ENCODE data around the gene YAE1. TPM values are rescaled to one million over a fixed set of nuclear protein-coding genes. Genes with fewer than 3 reads are reported as not detected.
A peak's percentile ranks its signal among the peaks of the same experiment; 100 is the strongest.
"Not testable (repeated sequence)": the region's sequence is repeated elsewhere in the genome, so short reads cannot be mapped to it uniquely, and the experiment has no call there.

The YAE1 gene, protein sequence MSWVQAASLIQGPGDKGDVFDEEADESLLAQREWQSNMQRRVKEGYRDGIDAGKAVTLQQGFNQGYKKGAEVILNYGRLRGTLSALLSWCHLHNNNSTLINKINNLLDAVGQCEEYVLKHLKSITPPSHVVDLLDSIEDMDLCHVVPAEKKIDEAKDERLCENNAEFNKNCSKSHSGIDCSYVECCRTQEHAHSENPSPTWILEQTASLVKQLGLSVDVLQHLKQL
- 10 to 100 TPM; 16.0 to 18.0 TPM for total RNA-seq
- long read RNA-seq, donor 1, partial matches to known transcripts: 0 of 3 reads
- long read RNA-seq, donor 1, other reads (novel, unspliced or antisense): 2 of 3 reads
- long read RNA-seq, donor 2, transcript YAE1-201 (3 exons, 899 nt): major isoform, 13 of 16 reads
- long read RNA-seq, donor 2, partial matches to known transcripts: 0 of 16 reads
- long read RNA-seq, donor 2, other reads (novel, unspliced or antisense): 1 of 16 reads

DNA sequence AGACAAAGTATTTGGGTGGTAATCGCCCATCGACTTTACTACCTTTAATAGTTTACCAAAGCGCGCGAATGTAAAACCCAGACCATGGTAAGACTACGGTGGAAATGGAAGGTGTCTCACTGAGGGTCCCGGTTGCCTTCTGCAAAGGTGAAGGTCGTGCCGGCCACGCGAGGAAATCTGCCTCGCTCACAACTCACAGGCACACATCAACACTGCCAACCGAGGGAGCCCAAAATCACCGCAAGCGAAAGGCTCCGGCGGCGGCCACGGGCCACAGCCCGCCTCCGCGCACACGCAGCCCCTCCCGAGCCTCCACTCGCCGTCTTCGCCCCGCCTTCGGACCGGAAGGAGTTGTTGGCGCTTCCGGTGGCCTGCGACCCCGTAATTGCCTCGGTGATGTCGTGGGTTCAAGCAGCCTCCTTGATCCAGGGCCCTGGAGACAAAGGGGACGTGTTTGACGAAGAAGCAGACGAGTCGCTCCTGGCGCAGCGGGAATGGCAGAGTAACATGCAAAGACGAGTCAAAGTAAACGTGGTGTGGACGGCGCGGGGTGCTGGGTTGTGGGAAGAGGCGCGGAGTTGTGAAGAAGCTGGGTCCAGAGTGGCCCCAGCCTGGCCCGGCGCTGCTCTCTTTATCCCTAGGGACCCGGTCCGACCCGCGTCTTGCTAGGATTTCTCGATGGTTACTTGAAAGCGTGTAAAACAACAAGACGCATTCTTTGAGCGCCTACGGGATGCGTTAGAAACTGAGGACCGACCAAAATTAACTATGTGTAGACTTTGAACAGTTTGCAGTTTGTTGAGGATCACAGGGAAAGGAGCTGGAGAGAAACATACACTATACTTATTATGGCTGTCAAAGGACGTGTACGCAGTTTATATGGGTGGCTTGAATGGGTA, at the start of gene YAE1:
Gene YAE1, plus strand, starts transcription at position 382 of the 899 bp plus-strand sequence. Its CDS starts 15 bp downstream, at position 397.
- peak; percentile 95 for DNase-seq (ENCODE audit: low spot score)
- intact Hi-C loops (cut with DNase I): no loop called here

DNA sequence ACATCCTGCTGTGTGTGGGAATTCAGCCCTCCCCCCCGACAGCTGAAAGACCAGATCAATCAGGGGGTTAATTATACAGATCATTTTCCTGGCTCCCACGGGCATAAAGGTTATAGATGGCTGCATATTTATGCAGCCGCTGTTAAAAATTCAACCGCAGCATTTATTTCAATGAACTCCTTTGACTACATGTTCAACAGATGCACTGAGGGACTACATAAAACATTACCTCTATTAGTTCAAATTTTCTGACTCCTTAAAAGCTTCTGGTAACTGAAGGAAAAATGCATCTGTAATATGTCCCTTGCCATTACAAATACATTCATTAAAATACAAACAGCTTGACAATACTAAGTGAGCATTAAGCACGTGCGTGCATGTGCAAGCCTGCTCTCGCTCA, 49.7 kb upstream of the YAE1 start:
- intact Hi-C loops (cut with DNase I): no loop called here
- DNase-seq (ENCODE audit: low spot score): no peak

DNA sequence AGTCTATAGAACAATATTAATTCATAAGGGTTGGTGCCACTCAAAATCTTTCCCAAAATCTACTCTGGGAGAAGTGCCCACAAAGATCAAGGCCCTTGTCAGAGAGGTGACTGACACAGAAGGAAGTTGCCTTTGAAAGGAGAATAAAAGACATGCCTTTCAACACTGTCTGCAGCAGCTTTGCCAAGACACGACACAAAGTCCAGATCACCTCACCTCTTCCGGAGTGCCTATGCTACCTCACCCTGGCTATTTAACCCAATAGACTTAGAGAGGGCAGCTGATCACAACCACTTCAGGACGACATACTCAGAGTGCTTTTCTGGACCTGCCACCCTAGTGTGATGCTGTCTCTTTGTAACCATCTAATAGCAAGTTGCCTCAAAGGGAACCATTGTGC, 49.0 kb upstream of the YAE1 start:
- DNase-seq (ENCODE audit: low spot score): no peak
- intact Hi-C loops (cut with DNase I): no loop called here

DNA sequence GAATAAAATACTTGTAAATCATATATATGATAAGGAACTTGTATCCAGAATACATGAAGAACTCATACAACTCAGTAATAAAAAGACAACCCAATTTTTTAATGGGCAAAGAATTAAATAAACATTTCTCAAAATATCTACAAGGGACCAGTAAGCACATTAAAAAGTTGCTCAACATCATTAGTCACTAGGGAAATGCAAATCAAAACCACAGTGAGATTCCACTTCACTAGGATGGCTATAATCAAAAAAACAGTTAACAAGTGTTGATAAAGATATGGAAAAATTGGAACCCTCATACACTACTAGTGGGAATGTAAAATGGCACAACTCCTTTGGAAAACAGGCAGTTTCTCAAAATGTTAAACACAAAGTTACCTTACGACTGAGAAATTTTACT, 40.3 kb upstream of the YAE1 start:
- intact Hi-C loops (cut with DNase I): no loop called here
- no peak for DNase-seq (ENCODE audit: low spot score)

DNA sequence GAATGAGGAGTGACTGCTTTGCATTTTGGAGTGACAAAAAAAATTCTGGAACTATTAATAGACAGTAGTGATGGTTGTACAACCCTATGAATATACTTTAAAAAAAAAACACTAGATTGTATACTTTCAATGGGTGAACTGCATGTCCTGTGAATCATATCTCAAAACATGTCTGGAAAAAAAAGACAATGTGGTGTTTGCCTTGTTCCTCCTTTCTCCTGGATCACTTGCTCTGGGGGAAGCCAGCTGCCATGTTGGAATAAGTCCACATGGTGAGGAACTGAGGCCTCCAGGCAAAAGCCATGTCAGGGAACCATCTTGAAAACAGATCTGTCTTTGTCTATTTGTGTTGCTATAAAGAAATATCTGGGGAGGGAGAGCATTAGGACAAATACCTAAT, 39.5 kb upstream of the YAE1 start:
- no peak for DNase-seq (ENCODE audit: low spot score)

DNA sequence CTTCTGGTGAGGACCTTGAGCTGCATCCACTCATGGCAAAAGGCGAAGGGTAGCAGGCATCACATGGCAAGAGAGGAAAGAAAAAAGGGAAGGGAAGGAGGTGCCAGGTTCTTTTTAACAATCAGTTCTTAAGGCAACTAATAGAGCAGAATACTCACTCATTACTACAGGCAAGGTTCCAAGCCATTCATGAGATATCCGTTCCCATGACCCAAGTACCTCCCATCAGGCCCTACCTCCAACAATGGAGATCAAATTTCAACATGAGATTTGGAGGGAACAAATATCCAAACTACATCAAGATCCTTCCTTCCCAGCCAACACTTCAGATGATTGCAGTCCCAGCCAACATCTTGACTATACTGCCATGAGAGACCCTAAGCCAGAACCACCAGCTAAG, 38.9 kb upstream of the YAE1 start:
- no peak for DNase-seq (ENCODE audit: low spot score)
- intact Hi-C loops (cut with DNase I): no loop called here

More for the DNA sequence above, 39.5 kb upstream of the YAE1 start:
- intact Hi-C loops (cut with DNase I): no loop called here

DNA sequence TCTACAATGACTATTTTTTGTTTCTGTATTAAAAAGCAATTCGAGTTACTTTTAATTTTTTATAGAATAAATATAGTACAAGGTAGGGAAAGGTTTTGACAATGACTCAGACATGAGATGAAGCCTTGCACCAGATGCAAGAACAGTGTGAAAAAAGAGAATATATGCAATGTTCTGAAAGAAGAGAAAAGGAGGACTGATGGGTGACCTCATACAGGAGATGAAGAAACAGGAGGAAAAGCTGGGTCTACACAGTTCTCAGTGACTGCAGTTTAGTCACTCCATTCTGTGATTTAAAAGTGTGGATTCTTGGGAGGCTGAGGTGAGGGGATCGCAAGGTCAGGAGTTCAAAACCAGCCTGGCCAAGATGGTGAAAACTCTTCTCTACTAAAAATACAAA, 38.3 kb upstream of the YAE1 start:
- no peak for DNase-seq (ENCODE audit: low spot score)
- intact Hi-C loops (cut with DNase I): no loop called here

DNA sequence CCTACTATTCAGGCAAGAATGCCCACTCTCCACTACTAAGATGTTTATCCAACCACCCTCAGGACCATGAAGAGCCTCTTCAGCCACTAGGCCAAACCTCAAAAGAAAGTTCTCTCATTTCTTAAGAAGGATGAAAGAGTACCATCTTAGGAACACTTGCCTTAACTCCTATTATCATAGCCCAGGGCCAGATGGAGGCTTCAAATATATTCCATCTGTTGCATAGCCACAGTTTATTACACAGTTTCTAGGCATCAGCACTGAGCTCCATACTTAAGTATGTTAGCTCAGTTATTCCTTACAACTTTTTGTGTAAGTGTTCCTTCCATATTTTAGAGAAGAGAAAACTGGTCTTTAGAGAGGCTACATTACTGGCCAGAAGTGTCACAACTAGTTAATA, 37.4 kb upstream of the YAE1 start:
- no peak for DNase-seq (ENCODE audit: low spot score)
- intact Hi-C loops (cut with DNase I): no loop called here

DNA sequence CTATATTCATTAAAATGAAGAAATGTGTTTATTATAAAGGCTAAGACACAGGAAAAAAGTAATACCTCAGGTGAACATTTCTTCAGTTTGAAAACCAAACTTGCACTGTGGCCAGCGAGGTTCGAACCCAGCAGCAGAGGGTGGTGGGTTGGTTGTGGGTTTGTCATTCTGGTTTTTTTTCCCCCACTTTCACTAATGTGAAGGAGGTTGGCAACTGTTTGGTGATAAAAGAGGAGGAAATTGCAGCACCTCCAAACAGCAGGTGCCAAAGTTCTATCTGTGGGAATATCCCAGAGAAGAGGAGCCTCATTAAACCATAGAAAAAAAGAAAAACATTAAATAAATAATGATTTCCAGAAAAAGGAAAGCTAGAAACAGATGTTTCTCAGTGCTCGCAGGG, 36.6 kb upstream of the YAE1 start:
- no peak for DNase-seq (ENCODE audit: low spot score)
- intact Hi-C loops (cut with DNase I): no loop called here

DNA sequence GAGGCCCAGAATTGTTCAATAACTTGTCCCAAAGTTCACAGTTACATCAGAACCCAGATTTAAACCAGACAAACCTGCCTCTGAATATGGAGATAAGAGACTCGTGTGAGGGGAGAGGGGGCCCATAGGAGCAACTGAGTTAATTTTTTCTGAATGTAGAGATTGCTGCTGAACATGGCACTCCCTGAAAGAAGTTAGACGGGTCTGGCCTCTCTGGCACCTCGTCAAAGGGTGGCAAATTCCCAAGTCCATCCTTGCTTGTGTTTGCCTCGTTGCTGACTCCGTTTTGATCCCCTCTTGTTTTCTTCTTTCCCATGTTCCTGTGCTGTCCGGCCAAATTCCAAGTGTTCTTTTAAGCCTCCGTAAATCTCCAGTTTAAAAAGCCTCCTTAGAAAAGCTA, 35.2 kb upstream of the YAE1 start:
- intact Hi-C loops (cut with DNase I): no loop called here
- no peak for DNase-seq (ENCODE audit: low spot score)

DNA sequence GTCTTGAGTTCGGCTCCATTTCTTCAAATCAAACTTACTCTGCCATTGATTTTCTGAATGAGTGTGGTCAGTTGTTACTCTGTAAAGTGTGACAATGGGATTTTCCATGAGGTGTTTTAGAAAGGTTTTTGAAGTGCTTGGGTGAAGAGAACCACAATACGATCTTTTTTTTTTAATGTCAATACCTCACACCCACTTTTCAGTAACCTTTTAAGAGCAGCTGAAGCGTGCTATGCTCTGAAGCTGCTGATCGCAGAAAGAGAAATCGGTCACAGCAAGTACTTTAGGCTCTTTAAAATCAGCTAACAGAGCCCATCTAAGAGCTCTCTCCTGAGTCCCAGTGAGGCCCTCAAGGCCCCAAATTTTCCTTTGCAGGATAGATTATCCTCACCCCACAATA, 34.4 kb upstream of the YAE1 start:
- intact Hi-C loops (cut with DNase I): no loop called here
- DNase-seq (ENCODE audit: low spot score): no peak

DNA sequence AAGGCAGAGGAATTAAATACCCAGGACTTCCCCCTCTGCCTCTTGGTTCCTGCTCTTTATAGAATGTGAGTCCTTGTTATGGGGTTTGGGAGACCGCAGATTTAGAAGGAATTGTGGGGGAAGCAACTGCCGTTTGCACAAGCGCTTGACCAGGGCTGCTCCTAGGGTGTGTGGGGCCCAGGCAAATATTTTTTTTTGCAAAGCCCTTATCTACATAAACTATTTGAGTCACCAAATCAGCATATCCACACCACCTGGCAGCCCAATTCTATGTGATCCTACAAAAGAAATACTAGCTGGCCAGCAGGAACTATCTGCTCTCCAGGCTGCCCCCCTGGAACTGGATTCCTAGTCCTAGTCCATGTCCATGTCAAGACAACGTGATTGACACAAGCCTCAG, 33.4 kb upstream of the YAE1 start:
- DNase-seq (ENCODE audit: low spot score): no peak
- intact Hi-C loops (cut with DNase I): no loop called here

DNA sequence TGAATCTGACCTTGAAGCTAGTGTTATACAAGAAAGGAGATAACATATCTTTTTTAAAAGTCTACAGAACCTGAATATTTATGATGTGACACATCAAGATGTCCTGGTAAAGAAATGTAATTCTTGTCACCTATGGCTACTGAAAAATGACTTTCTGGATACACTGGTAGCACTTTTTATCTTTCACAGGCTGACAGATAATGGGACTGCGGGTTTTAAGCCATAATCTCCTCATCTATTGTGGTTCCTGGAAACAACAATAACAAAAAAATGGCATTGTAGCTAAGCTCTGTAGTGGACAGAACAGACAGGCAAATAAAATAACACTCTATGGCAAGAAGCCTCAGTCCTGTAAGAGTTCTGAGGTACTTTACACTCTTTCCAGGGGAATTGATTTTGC, 31.6 kb upstream of the YAE1 start:
- intact Hi-C loops (cut with DNase I): no loop called here
- DNase-seq (ENCODE audit: low spot score): no peak

DNA sequence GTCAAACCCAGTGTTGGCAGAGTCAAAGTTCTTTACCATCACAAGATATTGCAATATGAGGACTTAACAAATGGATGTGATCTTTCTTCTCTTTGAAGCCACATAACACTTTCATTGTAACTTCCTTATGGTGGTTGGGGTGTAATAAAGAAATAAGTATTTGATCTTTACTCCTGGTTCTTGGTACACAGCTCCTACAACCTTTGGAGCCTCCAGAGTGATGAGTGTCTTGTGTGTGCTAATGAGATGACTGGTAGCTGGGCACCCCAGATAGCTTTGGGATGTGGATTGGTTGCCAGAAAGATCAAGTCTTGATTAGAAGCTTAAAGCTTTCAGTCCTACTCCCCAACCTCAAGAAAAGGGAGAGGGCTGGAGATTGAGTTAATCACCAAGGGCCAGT, 31.1 kb upstream of the YAE1 start:
- intact Hi-C loops (cut with DNase I): no loop called here
- no peak for DNase-seq (ENCODE audit: low spot score)

DNA sequence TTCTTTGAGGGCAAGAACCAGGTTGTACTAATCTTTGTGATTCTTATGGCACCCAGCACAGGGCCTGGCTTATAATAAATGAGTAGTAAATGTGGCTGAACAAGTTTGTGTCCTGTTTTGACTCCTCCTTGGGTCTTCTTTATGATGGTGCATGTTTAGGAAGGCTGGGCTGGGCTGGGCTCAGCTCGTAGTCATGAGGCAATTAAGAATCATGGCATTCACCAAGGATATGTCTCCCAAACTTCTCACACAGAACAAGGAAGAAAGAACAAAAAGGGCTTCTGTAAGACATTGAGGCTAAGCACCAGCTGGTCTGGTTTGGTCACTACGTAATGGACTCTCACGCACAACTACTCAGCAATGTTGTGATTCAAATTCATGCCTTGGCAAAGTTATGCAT, 30.5 kb upstream of the YAE1 start:
- intact Hi-C loops (cut with DNase I): no loop called here
- no peak for DNase-seq (ENCODE audit: low spot score)

DNA sequence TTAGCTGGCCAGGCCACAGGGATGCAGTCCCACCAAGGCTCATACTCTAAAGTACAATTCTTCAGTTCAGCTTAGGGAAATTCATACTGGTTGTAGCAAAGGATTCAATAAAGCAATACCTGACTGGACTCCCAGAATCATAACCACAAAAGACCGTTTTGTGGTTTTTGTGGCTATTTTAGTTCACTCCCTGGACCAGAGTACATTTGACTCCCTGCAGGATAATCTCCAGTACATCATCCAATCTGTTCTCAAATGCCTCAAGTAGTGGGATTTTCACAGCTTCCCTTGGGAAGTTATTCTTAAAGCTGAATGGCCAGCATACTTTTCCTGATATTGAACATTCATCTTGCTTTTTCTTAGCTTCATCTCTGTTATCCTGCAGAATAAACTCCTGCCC, 29.3 kb upstream of the YAE1 start:
- intact Hi-C loops (cut with DNase I): no loop called here
- DNase-seq (ENCODE audit: low spot score): no peak

DNA sequence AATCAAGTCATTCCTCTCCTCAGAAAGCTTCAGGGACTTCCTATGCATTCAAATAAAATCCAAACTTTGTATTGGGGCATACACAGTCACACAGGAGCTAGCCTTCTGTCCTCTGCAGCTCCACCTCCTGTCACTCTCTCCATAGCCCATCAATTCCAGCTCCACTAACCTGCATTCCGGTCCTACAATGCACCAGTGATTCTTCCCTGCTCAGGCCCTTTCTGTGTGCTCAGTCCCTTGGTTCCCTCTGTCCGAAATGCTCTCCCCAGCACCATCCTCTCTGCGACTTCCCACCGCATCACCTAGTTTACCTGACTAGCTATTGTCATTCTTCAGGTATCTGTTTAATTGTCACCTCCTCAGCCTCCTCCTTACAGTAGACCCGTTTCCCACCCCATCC, 26.4 kb upstream of the YAE1 start:
- intact Hi-C loops (cut with DNase I): no loop called here
- no peak for DNase-seq (ENCODE audit: low spot score)

DNA sequence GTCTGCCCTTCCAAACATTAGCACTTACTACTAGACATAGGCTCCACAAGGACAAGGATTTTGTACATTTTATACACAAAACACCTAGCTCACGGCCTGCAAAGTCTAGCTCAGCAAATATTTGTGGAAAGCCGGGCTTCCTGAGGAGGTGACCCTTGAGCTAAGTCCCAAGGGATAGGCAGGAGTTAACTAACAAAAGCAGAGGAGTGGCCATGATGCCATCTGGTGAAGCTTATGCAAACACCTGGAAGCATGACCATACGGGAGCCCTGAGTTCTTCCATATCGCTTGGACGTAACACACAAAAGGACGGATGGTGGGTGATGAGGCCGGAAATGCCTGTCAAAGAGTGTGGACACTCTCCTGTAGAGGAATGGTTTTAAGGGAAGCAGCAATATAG, 25.9 kb upstream of the YAE1 start:
- intact Hi-C loops (cut with DNase I): no loop called here
- DNase-seq (ENCODE audit: low spot score): no peak

DNA sequence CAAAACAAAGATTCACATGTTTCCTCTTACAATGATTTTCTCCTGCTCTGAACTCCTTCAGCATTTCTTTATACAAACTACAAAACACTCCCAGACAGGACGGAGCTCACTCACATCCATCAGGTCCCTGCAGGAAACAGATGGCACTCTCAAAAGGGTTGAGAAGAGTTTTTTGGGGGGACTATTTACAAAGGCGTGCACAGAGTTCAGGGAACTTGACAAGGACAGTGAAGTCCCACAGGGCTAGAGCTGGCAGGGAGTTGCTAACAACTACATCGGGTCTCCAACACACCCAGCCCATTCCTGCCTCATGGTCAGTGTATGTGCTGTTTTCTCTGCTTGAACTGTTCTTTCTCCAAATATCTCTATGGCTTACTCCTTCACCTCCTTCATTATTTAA, 24.7 kb upstream of the YAE1 start:
- no peak for DNase-seq (ENCODE audit: low spot score)

DNA sequence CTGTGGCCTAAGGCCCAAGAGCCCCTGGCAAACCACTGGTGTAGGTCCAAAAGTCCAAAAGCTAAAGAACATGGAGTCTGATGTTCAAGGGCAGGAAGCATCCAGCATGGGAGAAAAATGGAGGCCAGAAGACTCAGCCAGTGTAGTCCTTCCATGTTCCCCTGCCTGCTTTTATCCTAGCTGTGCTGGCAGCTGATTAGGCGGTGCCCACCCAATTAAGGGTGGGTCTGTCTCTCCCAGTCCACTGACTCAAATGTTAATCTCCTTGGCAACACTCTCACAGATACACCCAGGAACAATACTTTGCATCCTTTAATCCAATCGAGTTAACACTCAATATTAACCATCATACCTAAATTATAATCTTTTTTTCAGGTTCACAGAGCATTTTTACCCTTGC, 21.4 kb upstream of the YAE1 start:
- intact Hi-C loops (cut with DNase I): not testable (repeated sequence)

More for the DNA sequence above, 24.7 kb upstream of the YAE1 start:
- intact Hi-C loops (cut with DNase I): no loop called here

DNA sequence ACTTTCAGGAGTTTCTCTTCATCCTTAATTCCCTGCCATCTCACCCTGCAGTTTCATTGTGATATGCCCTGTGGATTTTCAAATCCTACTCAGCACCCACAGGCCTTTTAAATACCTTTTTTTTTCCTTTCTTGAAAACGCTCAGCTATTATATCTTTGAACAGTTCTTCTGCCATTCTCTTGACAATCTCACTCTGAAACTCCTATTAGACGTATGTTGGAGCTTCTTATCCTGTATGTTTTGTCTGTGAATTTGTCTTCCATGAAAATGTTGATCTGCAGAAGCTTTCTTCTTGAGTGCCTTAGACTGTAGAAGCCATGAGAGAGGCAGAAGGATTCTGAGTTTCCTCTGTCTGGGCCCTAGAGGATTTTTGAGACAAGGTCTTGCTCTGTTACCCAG, 18.9 kb upstream of the YAE1 start:
- no peak for DNase-seq (ENCODE audit: low spot score)
- intact Hi-C loops (cut with DNase I): no loop called here

More for the DNA sequence above, 21.4 kb upstream of the YAE1 start:
- not testable (repeated sequence) for DNase-seq (ENCODE audit: low spot score)
